ENCODE data around the gene MBD6.
A peak's percentile ranks its signal among the peaks of the same experiment; 100 is the strongest.
"Not testable (repeated sequence)": the region's sequence is repeated elsewhere in the genome, so short reads cannot be mapped to it uniquely, and the experiment has no call there.

MBD6 gene

DNA sequence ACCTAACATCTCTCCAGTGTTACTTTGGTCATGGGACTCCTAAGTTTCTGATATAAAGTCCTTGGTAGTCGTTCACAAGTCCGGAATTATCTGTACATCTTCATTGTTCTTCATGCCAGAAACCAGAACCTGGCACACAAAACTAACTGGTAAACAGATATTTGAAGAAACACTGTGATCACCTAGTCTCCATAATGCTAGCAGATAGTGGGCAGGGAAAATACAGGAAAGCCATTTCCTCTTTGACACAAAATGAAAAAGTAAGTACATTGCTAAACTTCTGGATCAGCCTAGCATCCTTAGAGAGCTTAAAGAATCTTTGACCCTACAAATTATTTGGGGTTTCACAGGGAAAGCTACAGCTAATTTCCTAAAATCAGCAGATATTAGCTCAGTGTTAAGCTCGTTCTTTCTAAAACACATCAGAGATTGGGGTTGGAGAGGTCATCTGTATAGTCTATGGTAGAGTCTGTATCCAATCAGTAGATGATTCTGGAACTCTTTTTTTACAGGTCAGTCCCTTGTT is 7.2 kb upstream of the MBD6 start:
- TF ChIP-seq ZNF274 (IDR thresholded peaks at IDR 0.05; ENCODE audit: low read depth, low read length): no peak
- no peak overlapping the region for H3K4me3 ChIP-seq (ENCODE audit: low read length)

DNA sequence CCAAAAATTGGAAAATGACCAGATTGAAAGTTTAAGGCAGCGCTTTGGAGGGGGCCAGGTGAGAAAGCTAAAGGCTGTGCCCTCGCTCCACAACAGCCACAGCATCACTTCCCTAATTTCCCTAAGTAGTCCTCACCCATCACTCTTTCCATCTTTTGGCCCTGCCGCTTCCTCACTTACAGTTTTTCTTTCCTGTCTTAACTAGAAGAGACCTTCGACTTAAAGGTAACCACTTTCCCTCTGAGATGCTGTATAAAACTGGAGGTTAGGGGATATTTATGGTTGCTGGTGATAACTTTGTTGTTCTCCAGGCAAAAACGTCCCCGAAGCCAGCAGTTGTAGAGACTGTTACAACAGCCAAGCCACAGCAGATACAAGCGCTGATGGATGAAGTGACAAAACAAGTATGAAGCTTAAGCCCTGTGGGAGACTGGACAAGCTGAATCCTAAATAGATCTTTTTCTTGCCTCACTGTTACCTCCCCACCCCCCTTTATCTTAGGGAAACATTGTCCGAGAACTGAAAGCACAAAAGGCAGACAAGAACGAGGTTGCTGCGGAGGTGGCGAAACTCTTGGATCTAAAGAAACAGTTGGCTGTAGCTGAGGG is 6.6 kb upstream of the MBD6 start:
- no peak for TF ChIP-seq ZNF274 (IDR thresholded peaks at IDR 0.05; ENCODE audit: low read depth, low read length)
- no peak overlapping the region for H3K4me3 ChIP-seq (ENCODE audit: low read length)

DNA sequence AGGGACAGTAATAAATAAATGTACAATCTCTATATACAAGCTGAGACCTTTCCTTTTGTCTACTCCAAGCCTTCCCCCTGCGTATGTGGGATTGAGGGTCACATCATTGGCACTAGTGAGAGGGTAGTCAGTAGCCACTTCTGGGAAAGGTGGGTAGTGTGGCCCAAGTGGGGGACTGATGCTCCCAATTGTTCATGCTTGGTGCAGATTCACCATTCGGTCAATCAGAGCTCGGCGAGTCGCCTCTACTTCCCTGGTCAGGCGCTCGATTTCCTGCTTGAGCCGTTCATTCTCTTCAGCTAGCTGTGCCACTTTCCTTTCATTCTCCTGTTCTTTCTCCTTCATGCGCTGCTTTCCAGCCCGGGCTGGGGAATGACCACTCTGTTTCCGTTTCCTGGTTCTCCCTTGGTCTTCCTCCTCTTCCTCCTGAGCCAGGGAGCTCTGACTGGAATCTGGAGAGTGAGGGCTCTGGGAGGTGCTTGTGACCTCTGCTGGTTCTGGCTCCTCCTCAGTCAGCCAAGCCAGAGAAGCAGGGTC is 5.9 kb upstream of the MBD6 start:
- H3K4me3 ChIP-seq (ENCODE audit: low read length): no peak overlapping the region
- TF ChIP-seq ZNF274 (IDR thresholded peaks at IDR 0.05; ENCODE audit: low read depth, low read length): no peak

- TF ChIP-seq ZNF274 (IDR thresholded peaks at IDR 0.05; ENCODE audit: low read depth, low read length): no peak
- no peak overlapping the region for H3K4me3 ChIP-seq (ENCODE audit: low read length)
Measured at GRCh38 chr12:57517187-57517586, 5.4 kb upstream of the MBD6 start.

GRCh38 chr12:57517718-57518117 is 4.9 kb upstream of the MBD6 start:
- not testable (repeated sequence) for H3K4me3 ChIP-seq (ENCODE audit: low read length)

GRCh38 chr12:57518176-57518919 is 4.3 kb upstream of the MBD6 start:
- peak overlapping the region; percentile 89; the same call in 1 of the 2 replicates for H3K4me3 ChIP-seq (ENCODE audit: low read length)
- no peak for TF ChIP-seq ZNF274 (IDR thresholded peaks at IDR 0.05; ENCODE audit: low read depth, low read length)

- peak overlapping the region; percentile 89 for H3K4me3 ChIP-seq (ENCODE audit: low read length)
- TF ChIP-seq ZNF274 (IDR thresholded peaks at IDR 0.05; ENCODE audit: low read depth, low read length): no peak
Measured at GRCh38 chr12:57518920-57519795, 3.5 kb upstream of the MBD6 start.

DNA sequence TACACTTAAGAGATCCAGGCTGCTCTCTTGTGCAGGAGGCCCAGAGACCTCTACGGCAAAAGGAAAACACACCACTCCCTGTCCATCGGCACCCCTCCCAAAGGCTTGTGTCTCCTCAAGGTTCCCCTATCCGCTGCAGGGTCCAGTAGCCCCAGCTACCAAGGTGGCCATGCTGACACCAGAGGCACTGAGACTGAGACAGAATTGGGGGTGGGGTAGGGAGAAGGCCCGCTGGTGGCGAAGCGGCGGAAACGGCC is 2.9 kb upstream of the MBD6 start:
- peak overlapping the region; percentile 89 for H3K4me3 ChIP-seq (ENCODE audit: low read length)
- no peak for TF ChIP-seq ZNF274 (IDR thresholded peaks at IDR 0.05; ENCODE audit: low read depth, low read length)

DNA sequence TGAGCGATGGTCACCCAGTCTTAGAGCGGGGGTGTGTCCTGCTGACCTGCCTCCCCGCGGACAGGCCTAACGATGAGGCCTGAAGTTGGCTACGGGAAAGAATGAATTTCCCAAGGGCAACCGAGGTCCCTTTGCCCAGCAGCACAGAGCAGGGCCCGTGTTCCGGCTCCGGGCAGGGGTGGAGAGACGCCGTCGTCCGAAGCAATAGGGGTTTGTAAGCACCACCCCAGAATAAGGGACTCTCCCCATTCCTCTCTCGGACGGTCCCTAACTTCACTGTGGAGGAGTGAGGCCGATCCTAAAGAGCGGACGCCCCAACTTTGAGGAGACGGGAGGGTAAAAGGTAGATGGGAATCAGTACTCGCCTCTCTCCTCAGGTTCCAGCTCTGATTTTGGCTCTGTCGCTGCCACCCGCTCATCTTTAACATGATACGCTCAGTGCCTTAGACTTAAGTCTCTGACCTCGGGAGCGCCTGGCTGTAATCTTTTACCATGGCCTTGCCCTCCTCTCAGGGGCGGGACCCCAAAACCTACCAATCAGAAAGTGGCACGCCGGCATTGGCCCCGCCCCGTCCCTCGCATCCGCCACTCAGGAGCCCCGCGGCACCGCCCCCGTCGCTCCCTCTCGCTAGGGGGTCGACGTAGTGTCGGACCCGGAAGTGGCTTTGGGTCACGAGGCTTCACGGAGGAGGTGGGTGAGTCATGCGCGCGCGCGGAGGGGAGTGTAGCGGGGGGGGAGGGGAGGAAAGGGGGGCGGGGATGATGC is 2.4 kb upstream of the MBD6 start, which contains the start of gene DDIT3:
Gene DDIT3 (minus strand): TSS at position 462 of the 766 bp plus-strand sequence. CDS start 3,108 bp downstream, outside the sequence.
- H3K4me3 ChIP-seq (ENCODE audit: low read length): peak within 1 kb of the TSS; percentile 89
- no peak for TF ChIP-seq ZNF274 (IDR thresholded peaks at IDR 0.05; ENCODE audit: low read depth, low read length)

GRCh38 chr12:57521525-57522010 is 1.1 kb upstream of the MBD6 start:
- no peak for TF ChIP-seq ZNF274 (IDR thresholded peaks at IDR 0.05; ENCODE audit: low read depth, low read length)
- peak overlapping the region; percentile 54; the same call in 1 of the 2 replicates for H3K4me3 ChIP-seq (ENCODE audit: low read length)

- TF ChIP-seq ZNF274 (IDR thresholded peaks at IDR 0.05; ENCODE audit: low read depth, low read length): no peak
- peak overlapping the region; percentile 70 for H3K4me3 ChIP-seq (ENCODE audit: low read length)
Measured at GRCh38 chr12:57522887-57523705, 472 bp downstream of the MBD6 start.

GRCh38 chr12:57523706-57524614 is 1.3 kb downstream of the MBD6 start:
- peak overlapping the region; percentile 70 for H3K4me3 ChIP-seq (ENCODE audit: low read length)
- TF ChIP-seq ZNF274 (IDR thresholded peaks at IDR 0.05; ENCODE audit: low read depth, low read length): no peak

All from GM08714 (cell line).